GM13976 (cell line): Measurements from ENCODE around the gene KRTAP6-2.

Experiments used
- DNase-seq: peaks from one replicate; pipeline ENCODE4 v3.0.0; 2012; ENCODE audit warnings: low spot score
- in situ Hi-C: fragments of 300-500 bp; cut with MboI; formaldehyde crosslinking; loops from one replicate; pipeline ENCODE4 v1.12.0; 2022; ENCODE audit warnings: low sequenced_read_pairs, mixed read lengths, inconsistent platforms; ENCODE audit not compliant: unreplicated experiment
- TF ChIP-seq, protein P1 (sequence below): IDR thresholded peaks from 2 replicates; pipeline ENCODE4 v1.5.1; 2012; ENCODE audit warnings: borderline replicate concordance, mild to moderate bottlenecking; ENCODE audit not compliant: insufficient read depth; ENCODE audit errors: extremely low read depth, missing control alignments, control extremely low read depth

KRTAP6-2 gene

DNA sequence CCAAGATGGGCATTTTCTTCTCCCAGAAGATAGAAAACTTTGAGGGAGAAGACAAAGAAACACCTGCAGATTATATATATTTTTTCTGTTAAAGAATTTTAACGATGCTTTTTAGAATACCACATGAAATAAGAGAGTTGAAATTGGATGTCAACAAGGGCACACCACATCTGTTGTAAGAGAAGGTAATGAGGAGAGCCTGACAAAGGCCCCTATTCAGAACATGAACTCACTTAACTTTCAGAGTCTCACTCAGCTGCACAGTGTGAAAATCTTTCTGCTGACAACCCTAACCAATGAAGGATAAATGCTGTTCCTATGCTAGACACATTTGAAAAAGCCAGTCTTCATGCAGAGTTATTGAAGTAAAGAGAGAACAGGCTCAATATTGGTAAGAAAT, 15.8 kb downstream of the KRTAP6-2 start:
- no peak for DNase-seq
- in situ Hi-C loops: no loop called here
- TF ChIP-seq, protein P1, sequence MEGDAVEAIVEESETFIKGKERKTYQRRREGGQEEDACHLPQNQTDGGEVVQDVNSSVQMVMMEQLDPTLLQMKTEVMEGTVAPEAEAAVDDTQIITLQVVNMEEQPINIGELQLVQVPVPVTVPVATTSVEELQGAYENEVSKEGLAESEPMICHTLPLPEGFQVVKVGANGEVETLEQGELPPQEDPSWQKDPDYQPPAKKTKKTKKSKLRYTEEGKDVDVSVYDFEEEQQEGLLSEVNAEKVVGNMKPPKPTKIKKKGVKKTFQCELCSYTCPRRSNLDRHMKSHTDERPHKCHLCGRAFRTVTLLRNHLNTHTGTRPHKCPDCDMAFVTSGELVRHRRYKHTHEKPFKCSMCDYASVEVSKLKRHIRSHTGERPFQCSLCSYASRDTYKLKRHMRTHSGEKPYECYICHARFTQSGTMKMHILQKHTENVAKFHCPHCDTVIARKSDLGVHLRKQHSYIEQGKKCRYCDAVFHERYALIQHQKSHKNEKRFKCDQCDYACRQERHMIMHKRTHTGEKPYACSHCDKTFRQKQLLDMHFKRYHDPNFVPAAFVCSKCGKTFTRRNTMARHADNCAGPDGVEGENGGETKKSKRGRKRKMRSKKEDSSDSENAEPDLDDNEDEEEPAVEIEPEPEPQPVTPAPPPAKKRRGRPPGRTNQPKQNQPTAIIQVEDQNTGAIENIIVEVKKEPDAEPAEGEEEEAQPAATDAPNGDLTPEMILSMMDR: no peak

GRCh38 chr21:30580132-30580531, 18.6 kb downstream of the KRTAP6-2 start:
- TF ChIP-seq, protein P1: no peak
- no peak for DNase-seq
- in situ Hi-C loops: no loop called here

DNA sequence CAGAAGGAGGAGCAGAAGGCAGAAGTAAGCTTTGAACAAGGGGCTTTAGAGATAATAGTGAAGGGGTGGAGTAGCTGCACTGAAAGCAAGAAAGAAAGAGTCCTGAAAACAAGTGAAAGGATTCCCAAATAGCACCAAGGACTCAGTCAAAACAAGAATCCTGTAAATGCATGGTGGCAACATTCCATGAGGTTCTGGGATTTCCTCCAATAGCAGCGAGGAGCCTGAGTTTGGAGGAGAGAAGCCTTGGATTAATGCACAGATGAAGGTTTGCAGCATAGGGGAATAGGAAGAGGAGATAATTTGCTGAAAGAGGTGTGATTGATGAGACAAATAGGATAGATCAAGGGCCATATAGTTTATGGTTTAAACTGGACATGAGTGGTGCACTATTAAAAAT, 19.4 kb downstream of the KRTAP6-2 start:
- in situ Hi-C loops: no loop called here
- DNase-seq: no peak
- TF ChIP-seq, protein P1: no peak

- in situ Hi-C loops: no loop called here
- TF ChIP-seq, protein P1: no peak
- no peak for DNase-seq
These were observed 20.9 kb downstream of the KRTAP6-2 start for GRCh38 chr21:30577766-30578165.

DNA sequence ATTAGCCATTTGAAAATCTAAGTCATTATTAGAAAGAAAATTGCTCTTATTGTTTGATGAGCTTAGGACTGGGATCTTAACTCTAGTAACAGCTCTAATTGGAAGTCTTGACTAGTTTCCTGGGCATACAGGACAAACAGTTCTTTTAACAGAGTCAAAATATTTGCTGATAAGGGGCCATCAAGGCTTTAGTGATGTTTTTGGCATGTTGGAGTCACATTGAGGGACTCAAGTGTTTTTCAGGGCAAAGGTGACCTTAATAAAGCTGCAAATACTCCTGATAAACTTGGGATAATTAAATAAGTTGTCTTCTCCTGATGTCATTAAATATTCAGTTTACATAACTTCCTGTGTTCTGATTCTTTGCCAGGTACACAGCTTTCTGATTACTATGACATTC, 31.1 kb downstream of the KRTAP6-2 start:
- TF ChIP-seq, protein P1: no peak
- in situ Hi-C loops: no loop called here
- DNase-seq: no peak

- TF ChIP-seq, protein P1: no peak
- no peak for DNase-seq
- in situ Hi-C loops: no loop called here
These were observed 35.1 kb downstream of the KRTAP6-2 start for GRCh38 chr21:30563630-30564029.

- no peak for DNase-seq
- in situ Hi-C loops: no loop called here
These were observed 35.6 kb downstream of the KRTAP6-2 start for GRCh38 chr21:30563072-30563471.

More at GRCh38 chr21:30563072-30563471, 35.6 kb downstream of the KRTAP6-2 start:
- TF ChIP-seq, protein P1: no peak
